ENCODE measurements around the gene POPDC2. TPM values are rescaled to one million over a fixed set of nuclear protein-coding genes. Genes with fewer than 3 reads are reported as not detected.
A peak's percentile ranks its signal among the peaks of the same experiment; 100 is the strongest.

The POPDC2 gene
- polyA plus RNA-seq, 10 donors: 4.1 to 36.1 (median 25.3) TPM

DNA sequence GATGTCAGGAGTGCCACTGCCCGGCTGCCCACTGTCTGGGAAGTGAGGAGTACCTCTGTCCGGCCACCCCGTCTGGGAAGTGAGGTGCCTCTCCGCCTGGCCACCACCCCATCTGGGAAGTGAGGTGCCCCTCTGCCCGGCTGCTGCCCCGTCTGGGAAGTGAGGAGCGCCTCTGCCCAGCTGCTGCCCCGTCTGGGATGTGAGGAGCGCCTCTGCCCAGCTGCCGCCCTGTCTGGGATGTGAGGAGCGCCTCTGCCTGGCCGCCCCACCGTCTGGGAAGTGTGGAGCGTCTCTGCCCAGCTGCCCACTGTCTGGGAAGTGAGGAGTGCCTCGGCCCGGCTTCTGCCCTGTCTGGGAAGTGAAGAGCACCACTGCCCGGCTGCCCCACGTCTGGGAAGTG lies 13.5 kb upstream of the POPDC2 start:
- no peak for DNase-seq

DNA sequence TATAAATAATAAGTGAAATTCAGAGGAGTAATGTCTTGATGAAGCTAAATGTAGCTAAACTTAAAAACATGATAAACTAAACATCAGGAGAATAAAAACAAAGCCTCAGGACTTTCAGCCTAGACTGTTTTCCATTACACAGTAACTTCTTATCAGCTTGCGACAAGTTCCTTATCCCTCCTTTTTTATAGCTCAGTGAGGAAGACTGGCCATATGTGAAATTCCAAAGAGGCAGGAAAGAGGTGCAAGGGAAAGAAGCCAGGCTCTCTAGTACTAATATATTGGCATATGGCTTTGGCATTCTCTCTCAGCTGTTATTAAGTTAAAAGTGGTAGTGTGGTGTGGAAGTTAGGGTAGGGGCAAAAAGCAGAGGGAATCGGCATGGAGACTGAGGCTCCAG lies 12.4 kb upstream of the POPDC2 start:
- no peak for DNase-seq

DNA sequence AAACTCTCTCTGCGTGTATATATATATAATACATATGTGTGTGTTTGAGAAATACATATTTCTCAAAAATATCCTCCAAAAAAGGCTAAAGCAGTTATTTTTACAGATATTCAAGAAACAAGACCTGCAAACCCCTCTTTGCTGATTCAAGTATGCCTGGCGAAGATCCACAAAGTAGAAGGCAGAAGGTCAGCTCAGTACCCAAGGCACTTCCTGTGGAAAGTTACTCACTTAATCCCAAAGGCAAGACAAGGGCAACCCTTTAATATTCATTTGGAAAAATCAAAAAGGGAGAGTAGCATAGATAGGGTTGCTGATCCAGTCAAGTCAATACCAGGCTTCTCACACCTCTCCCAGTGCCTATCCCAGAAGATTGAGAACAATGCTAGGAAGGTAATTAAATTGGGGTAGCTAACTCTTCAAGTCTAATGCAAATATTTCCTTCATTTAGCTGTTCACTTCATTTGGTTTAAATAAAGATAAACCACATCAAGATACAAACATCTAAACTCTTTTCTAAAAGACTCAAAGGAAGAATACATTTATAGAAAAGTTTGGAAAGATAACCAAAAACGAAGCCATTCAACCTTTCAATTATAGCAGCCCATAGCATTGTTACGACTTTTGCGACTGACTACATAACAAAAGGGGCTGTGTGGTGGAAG lies 9.6 kb upstream of the POPDC2 start:
- no peak for DNase-seq

DNA sequence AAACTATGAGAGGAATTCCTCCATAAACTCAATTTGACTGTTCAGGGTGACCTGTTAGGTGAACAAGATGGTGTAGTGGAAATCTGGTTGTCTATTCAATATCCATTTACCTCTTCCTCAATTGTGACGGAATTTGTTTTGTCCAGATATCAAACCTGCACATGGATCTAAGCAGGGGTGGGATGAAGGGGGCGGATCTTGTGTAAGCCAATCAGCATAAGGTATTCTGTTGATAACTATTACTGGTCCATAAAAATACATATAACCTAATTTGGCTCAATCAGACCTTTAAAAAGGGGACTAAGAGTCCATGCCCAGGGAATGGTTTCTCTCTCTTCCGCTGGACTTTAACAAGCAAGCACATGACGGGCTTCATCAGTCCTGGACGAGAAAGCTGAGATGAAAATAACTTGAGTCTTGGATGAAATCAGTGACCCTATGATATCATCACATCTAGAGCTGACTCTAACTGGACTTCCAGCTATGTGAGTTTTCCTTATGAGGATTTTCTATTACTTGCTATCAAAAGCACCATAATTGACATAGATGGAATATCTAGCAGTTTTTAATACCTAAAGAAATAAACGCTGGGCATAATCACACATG lies 5.7 kb upstream of the POPDC2 start:
- no peak for DNase-seq

DNA sequence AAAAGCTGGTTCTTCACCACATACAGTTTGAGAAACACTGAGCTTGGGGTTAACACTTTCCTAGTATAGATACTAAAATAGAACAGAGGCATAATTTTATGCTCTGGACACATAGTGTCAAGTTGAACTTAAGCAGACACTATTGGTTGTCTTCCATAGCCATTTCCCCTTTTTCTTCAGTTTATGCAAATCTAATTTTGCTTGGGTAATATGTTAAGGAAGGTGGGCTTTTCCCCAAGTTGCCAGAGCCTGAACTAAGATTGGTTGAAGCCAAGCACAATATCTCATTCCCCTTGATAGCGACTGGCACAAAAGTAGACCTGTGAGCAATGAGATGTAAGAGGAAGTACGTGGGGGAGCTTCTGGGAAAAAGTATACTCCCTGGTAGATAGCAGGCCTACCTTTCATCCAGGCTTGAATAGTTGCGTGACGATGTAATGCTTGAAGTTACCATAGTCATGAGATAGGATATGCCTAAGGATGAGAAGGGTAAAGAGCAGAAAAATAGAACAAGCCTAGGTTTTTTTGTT lies 4.5 kb upstream of the POPDC2 start:
- DNase-seq: no peak

DNA sequence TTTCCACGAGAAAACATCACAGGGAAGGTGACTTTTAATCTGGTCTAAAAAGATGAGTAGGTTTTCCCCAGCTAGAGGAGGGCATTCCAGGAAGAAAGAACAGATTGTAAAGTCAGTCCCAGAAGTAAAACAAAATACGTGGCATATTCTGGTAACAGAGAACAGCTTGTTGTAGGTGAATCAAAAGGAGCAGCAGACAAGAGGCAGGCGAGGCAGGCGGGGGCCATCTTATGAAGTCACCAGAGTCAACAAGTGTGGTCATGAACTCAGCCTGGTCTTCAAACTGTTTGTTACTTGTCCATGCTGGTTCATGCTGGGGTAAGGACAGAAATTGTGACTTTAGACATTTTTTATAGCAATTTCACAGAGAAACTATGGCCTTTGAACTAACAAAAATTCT lies 4.0 kb upstream of the POPDC2 start:
- no peak for DNase-seq

DNA sequence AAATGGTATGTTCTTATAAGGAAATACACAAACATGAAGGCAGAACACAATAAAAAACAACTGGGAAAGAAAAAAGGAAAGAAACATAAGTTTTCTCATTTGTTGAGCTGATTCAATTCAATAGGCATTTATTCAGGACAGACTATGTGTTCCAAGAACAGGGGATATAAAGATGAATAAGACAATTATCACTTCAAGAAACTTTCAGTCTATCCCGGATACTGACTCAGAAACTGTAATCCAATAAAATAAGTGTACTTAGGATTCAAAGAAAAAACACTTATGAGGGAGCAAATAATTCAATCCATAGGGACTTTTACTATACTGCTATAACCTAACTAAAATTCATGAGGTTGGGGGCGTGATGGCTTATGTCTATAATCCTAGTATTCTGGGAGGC lies 3.5 kb upstream of the POPDC2 start:
- DNase-seq: no peak

DNA sequence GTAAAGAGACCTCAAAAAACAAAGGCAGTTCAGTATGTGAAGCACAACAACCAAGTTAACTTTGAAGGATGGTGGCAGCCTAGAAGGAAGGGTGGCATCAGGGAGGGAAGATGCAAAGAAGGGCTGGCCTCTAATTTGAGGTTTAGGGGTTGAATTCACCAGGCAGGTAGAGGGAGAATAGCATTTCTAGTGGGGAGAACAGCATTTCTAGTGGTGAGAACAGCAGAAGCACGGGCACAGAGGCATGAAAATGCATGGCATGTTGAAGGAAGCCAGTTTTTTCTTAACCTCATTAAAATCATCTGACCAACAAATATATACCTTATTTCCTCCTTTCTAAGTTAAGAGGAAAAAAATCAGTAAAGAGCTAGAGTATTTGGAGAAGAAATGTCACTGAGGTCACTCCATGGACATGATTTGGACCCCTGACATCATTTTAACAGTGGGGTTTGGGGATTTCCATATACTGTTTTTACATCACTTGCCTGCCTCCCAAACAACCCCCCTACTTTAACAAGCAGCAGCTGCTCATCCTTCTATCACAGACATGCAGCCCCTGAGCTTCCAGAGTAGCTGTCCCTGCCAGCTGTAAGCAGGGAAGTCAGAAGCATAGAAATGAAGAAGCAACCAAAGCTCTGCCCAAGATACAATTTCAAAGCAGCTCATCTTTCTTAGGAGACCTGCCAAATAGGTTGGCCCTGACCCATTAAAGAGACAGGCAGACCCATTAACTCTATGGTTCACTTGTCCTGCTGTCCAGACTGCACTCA lies 2.4 kb upstream of the POPDC2 start:
- peak; percentile 60 to 71 (median 63) for DNase-seq

DNA sequence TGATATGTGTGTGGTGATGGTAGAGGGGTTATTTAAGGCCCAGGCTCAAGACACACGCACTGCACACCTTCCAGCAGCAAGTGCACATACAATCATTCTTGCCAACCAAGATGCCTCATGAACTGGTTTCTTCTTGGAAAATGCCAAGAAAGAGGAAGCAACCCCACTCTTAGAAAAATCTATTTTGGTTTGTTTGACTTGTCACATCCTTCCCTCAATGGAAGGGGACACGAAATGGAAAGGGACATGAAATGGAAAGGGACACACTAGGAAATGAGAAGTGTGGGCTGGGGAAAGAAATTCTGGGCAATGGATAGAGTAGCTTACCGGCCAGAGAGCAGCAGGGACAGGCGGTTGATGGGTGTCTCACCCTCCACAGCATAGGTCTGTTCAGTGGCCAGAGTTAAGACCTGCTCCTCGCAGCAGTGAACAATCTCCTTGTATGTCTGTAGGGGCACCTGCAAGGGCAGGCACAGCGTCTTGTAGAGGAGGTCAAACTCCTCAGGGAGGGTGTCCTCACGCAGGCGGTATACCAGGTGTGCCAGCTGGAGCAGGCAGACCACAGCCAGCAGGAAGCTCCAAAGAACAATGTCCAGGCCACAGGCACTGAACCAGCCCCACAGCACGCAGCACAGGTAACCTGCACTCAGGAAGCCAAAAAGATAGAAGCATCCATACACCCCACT lies 640 bp downstream of the POPDC2 start:
- no peak for DNase-seq

DNA sequence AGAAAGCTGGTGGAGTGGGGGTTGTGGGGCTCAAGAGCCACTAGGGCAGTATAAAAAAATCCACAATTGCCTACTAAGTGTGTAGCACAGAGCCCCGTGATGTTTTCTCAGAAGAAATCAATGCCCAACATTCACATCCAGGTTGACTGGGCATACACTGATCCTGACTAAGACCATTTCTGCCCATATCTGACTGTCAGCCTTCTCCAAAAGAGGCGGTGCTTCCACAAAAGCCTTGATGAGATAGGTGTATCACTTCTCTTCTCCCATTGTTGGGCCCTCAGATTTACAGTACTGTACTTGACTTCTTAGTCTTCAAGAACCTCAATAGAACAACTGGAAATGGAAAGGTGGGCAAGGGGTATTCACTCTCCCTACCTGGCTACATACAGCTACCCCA lies 1.4 kb downstream of the POPDC2 start:
- DNase-seq: no peak

DNA sequence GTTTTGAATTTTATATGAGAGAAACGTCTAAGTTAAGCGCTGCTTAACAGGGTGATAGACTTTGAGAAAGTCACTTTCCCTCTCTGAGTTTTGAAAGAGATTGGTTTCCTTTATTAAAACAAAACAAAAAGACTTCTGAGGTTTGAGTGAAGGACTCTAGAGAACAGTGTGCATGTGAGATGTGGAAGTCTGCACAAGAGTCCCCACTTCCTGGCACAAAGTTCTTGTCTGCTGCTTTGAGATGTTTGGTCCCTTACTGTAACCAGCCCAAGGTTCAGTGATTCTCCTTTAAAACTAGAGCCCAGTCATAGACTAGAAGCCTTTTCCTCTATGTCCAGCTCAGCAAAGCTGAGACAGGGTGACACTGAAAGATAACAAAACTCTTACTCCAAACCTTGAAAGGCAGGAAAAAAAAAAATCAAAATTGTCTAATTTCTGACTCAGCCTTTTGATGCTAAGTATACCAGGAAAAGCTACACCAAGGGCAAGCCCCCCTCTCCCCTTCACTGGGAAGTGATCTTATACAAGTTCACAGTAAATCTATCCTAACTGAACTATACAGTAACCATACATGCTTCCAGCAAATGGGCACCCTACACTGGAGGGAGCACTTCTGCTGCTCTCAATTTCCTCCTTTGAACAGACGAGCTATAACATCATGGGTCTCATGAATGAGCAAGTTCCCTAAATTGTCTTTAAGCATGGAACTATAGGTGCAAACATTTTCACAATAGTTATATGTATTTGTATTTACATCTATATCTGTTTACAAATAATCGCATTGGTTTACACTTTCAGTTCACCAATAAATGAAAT lies 2.3 kb downstream of the POPDC2 start:
- no peak for DNase-seq

DNA sequence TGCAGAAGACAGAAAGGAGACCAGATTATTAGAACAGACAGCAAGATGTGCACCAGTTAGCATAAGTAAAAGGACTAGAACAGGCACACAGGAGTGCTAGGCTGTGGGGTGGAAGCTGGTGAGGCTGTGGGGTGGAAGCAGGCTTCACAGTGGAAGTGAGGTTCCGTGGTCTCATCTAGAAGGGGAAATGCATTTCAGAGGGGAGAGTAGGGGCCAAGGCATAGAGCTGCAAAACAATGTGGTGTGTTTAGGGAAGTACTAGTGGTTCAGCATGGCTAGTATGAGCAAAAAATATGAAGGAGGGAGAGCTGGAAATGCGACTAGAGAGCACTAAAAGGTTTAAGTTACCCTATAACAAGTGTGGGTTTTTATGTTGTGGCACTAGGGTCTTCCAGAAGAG lies 6.5 kb downstream of the POPDC2 start:
- DNase-seq: no peak

DNA sequence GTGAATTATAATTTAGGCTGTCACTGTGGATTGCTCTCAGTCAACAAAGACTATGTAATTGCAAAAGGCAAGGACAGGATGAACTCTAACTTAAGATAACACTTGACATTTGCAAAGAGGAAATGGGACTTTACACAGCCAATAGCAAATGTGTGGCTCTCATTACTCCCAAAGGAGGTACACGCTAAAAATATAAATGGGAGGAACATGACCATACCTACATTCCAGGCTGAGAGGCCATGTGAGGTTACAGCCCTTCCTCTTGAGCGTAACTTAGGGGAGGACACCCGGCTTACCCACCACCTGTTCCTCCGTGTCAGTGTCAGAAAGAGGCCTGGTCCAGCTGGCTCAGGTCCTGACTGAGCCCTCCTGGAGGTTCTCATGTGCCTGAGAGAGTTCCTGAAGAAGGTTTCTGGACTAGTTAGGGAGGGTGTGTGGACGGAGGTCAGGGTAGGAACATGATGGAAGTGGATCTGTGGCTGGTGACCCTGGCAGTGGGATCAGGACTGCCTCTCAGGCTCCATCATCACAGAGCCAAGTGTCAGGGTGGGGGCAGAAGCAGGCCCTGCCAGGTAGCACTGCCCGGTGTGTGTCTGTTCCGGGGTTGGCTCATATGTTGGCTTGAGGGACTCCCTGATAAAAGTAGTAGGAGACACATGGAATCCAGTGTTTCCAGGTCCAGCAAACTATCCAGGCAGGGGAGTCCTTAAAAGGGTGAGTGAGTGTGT lies 7.9 kb downstream of the POPDC2 start:
- DNase-seq: peak; percentile 50 to 78 (median 64)

DNA sequence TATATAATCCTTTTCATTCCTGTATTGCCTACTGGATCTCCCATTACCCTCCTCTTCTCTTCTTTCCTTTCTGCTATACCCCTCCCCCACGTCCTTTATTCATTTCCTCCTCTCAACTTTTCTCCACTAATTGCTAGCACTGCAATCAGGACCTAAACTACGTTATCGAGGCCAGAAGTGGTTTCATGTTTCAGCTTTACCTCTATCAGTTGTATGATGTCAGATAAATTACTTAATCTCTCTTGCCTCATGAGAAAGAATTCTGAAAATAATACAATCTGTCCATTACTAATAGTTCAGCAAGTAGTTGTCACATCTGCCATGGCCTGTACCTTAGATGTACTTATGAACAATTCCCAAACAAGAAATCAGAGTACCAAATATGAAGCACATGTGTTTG lies 10.6 kb downstream of the POPDC2 start:
- DNase-seq: no peak

DNA sequence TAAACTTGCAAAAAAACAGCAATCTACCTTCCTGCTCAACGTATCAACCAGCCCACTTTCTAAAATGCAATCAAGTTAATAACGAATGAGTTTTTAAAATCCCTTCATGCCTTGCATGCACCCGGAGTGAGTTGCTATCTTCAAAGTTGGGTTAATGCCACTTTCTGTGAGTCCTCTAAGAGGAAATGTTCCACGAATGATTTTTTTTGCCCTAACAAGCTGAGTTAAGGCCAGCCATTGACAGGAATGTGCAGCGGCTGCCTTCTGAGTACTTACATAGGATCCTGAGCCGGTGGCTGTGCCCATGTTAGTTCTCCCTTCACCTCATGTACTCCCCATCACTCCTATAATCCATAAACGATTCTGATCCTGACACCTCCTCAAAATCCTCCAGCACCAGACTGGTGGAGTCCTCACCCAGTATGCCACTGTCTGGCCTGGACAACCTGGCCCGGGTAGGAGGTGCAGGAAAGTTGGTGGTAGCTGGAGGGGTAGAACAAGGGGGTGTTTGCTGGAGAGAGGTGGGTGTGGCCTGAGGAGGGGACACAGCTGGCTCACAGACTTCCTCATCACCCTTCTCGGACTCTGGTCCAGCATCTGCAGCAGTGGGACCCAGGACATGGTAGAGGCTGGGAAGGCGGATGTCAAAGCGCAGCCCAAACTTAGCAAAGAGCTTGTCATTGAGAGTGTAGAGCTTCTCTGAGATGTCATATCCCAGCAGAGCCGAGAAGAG lies 12.4 kb downstream of the POPDC2 start:
- DNase-seq: no peak

DNA sequence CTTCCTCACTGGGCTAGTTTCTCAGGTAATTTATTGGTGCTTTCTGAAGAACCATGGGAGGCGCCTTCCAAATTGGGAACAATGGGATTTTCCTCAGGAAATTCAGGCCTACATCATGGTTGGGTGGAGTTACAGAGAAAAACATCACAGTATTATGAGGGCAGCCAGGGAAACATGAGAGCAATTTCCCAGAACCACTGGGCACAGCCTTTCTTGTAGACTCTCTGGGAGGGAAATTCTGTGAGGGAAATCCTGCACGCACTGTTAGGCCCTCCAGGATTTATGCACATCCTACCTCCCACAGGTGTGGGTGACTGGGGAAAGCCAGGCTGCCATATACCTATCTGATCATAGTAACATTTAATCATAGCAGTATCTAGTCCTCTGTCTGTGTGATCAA lies 13.2 kb downstream of the POPDC2 start:
- no peak for DNase-seq

DNA sequence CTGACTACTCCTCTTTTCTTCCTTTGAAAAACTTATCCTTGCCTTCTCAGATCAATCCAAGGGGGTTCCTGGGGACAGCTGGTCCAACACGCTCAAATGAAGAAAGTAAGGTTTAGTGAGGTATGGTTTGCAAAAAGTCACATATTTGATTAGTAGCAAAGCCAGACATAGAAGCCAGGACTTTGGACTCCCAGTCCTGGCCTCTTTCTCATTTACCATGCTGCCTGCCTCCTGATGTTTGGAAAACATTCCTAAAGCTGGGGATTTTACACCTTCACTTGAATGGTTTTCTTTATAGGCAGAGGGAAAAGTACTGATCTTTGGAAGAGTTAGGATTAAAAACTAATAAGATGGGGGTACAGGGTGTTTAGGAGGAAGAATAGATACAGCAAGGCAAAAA lies 14.6 kb downstream of the POPDC2 start:
- DNase-seq: no peak

DNA sequence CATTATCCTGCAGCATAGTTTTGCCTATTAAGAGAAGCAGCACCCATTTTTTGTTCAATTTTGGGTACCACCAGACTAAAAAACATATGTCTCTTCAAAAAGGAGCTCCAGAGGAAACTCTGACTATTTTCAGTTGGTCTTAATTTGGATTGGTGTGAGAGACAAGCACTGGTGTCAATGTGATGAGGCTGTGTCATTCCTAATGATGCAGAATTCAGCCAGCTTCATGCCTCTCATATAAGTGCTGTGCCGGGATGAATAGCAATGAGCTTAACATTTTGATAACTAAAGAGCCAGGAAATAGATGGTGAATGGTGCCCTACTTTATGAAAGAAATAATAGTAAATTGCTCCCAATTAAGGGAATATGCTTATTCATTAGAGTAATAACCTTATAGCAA lies 15.9 kb downstream of the POPDC2 start:
- no peak for DNase-seq

DNA sequence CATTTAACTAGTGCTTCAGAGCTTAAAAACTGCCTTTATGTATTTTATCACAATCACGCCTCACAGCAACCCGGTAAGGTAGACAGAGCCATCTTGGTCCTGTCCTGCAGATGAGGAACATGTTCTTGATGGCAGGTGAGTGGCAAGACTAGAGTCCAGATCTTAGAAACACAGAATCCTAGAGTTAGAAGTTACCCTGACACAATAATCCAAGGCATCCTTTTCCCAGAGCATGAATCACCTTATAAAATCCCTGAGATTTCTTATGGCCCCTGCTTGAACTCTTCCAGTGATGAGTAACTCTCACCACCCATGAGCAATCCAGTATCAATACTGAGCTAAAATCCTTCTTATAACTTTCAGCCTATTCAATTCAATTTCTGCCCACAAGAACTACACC lies 16.9 kb downstream of the POPDC2 start:
- peak in 1 of 3 donors; percentile 58 for DNase-seq

Measured in muscle of back (tissue), 11 donors.